GM12878 (cell line): Measurements from ENCODE around the gene CXXC1.

ENCODE experiments used
- BHLHE40 ChIP-seq, 2 experiments: fragments of 450-650 bp in 1 of 2; IDR thresholded peaks; 2 replicates each; pipeline ENCODE4 v1.6.1; 2011 to 2017; ENCODE audit warnings: low read depth in 2 of 2, borderline replicate concordance in 1 of 2, improper control_type of control experiment in 1 of 2, low read length in 1 of 2, mild to moderate bottlenecking in 1 of 2
- CTCF ChIP-seq, 3 experiments: IDR thresholded peaks in 2 of 3; conservative IDR thresholded peaks in 1 of 3; 2 replicates each; pipeline ENCODE4 v1.5.1; 2011; ENCODE audit warnings: low read depth in 3 of 3, low read length in 3 of 3, mild to moderate bottlenecking in 3 of 3, control low read depth in 2 of 3, moderate library complexity in 2 of 3, inconsistent platforms in 1 of 3, mixed read lengths in 1 of 3; ENCODE audit not compliant: control insufficient read depth in 2 of 3, insufficient read depth in 1 of 3; ENCODE audit errors: extremely low read depth in 1 of 3
- NKRF ChIP-seq: fragments of 450-650 bp; conservative IDR thresholded peaks from 2 replicates; pipeline ENCODE4 v1.6.1; 2017; ENCODE audit warnings: mild to moderate bottlenecking, moderate library complexity
- NR2C2 ChIP-seq: IDR thresholded peaks from 2 replicates; pipeline ENCODE4 v1.6.1; 2011; ENCODE audit warnings: borderline replicate concordance, low read depth; ENCODE audit not compliant: control insufficient read depth, insufficient read length
- POLR2A ChIP-seq: IDR thresholded peaks from 2 replicates; pipeline ENCODE4 v1.6.1; 2011; ENCODE audit warnings: low read depth, mild to moderate bottlenecking, low read length
- POLR2AphosphoS5 ChIP-seq: IDR thresholded peaks from 2 replicates; pipeline ENCODE4 v1.6.1; 2011; ENCODE audit warnings: mild to moderate bottlenecking, low read length, inconsistent platforms
- RAD51 ChIP-seq: fragments of 450-650 bp; IDR thresholded peaks from 2 replicates; pipeline ENCODE4 v1.6.1; 2016; ENCODE audit warnings: moderate library complexity, mild to moderate bottlenecking, inconsistent platforms
- SIN3A ChIP-seq: IDR thresholded peaks from 2 replicates; pipeline ENCODE4 v1.6.1; 2012; ENCODE audit warnings: low read depth, low read length, improper control_type of control experiment
- SMAD1 ChIP-seq: fragments of 450-650 bp; IDR thresholded peaks from 2 replicates; pipeline ENCODE4 v1.6.1; 2018; ENCODE audit warnings: mild to moderate bottlenecking, low read depth; ENCODE audit not compliant: partially characterized antibody
- SP1 ChIP-seq: IDR thresholded peaks from one replicate; pipeline ENCODE4 v1.6.1; 2011; ENCODE audit warnings: low read depth, low read length
- ZBTB4 ChIP-seq: fragments of 450-650 bp; formaldehyde crosslinking; IDR thresholded peaks from 2 replicates; pipeline ENCODE4 v1.4.0; 2022; ENCODE audit warnings: mild to moderate bottlenecking, moderate library complexity
- ZNF592 ChIP-seq: fragments of 450-650 bp; IDR thresholded peaks from 2 replicates; pipeline ENCODE4 v1.6.1; 2017; ENCODE audit warnings: mild to moderate bottlenecking, moderate library complexity

DNA sequence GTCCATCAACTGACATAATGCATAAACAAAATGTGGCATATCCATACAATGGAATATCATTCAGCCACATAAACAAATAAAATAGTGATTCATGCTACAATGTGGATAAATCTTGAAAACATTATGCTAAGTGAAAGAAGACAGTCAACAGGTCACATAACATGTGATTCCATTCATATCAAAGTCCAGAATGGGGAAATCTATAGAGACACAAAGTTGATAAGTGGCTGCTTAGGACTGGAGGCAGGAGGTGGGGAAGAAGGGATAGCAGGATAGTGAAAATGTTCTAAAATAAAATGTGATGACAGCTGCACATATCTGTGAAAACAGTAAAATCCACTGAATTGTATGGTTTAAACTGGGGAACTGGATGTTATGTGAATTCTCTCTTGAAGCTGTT is 39.9 kb downstream of the CXXC1 start:
- TF ChIP-seq SMAD1 = no peak
- no peak for TF ChIP-seq CTCF (IDR thresholded peaks at IDR 0.05 in 2 of 3, conservative IDR thresholded peaks at IDR 0.05 in 1 of 3; ENCODE audit: control insufficient read depth in 2 of 3, extremely low read depth in 1 of 3, insufficient read depth in 1 of 3, low read depth in 3 of 3, low read length in 3 of 3)
- TF ChIP-seq RAD51 = no peak
- TF ChIP-seq SP1 = no peak
- no peak for TF ChIP-seq NKRF
- no peak for TF ChIP-seq NR2C2
- TF ChIP-seq SIN3A = no peak
- no peak for TF ChIP-seq ZBTB4 (CRISPR knock-in tag)
- TF ChIP-seq BHLHE40 (IDR thresholded peaks at IDR 0.05; ENCODE audit: borderline replicate concordance in 1 of 2, low read depth in 2 of 2, low read length in 1 of 2) = no peak
- TF ChIP-seq POLR2AphosphoS5 = no peak
- no peak for TF ChIP-seq POLR2A
- no peak for TF ChIP-seq ZNF592
